Measurements from ENCODE around the gene CRTC3. TPM values are rescaled to one million over a fixed set of nuclear protein-coding genes. Genes with fewer than 3 reads are reported as not detected.

Gene CRTC3
- total and polyA plus RNA-seq, 2 of the 4 experiments (the other 2 are of a cell fraction): 4.7 to 14.8 TPM

DNA sequence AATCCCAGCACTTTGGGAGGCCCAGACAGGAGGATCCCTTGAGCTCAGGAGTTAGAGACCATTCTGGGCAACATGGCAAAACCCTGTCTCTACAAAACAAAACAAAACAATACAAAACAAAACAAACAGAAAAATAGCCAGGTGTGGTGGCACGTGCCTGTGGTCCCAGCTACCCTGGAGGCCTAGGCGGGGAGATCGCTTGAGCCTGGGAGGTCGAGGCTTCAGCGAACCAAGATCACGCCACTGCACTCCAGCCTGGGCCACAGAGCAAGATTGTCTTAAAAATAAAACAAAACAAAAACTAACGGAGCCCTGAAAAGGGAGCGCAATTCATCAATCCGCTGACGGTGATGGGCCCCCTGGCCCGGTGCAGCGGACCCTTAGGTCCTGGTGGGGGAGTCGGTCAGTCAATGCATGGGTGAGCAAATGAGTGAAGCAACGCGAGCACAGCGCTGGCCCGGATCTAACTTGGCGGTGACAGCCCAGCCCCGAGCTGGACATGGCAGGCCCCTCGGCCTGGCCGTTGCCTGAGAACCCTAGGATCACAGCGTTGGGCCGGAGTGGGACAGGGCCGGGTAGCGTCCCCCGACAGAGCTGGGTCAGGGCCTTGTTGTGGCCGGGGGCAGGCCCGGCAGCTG is 135.0 kb downstream of the CRTC3 start:
- no peak overlapping the region for H2BK5ac ChIP-seq (ENCODE audit: low read depth, low read length, poor library complexity, severe bottlenecking)
- no peak overlapping the region; the same call in 2 of the 3 replicates for H2BK15ac ChIP-seq (ENCODE audit: low read depth, low read length)
- H4K20me1 ChIP-seq (ENCODE audit: insufficient read depth, low read length): no peaks in the 10 kb centered on the region
- peaks cover 2% of the 10 kb centered on the region; the same call in 1 of the 2 replicates for H3K9me1 ChIP-seq (ENCODE audit: insufficient read depth, low read length)
- intact Hi-C loops (cut with micrococcal nuclease): loop anchor here (5.0 kb wide), 1 partner anchor 223 kb away; no protein-coding TSS in a partner anchor
- H3K4me3 ChIP-seq (ENCODE audit: insufficient read depth, low read depth, low read length): peak overlapping the region; percentile 52
- in situ Hi-C loops (cut with MboI; ENCODE audit: low sequenced_read_pairs): no loop called here
- CTCF ChIA-PET: interaction anchor here (1.0 to 1.2 kb wide), 2 partner anchors 17 to 221 kb away, joined by 3 to 4 read pairs; no protein-coding TSS in a partner anchor
- 0 out of 2 replicates have a peak overlapping the region, but pooled peaks have one; percentile 23 for H3K23ac ChIP-seq (ENCODE audit: low read depth, low read length)
- peak overlapping the region; percentile 7 for H2AK9ac ChIP-seq (replicated peaks; ENCODE audit: low read depth, low read length, poor library complexity)
- peak overlapping the region; percentile 2; the same call in 1 of the 2 replicates for H4K91ac ChIP-seq (ENCODE audit: insufficient read depth, low read depth, low read length)
- no peaks in the 10 kb centered on the region for H3K9me3 ChIP-seq (ENCODE audit: control insufficient read depth, insufficient read depth, low read length)
- no peak overlapping the region for H3K56ac ChIP-seq (ENCODE audit: extremely low read depth, insufficient read depth, low read length)
- POLR2A ChIA-PET (ENCODE audit: unreplicated experiment): interaction anchor here (0.6 to 0.8 kb wide), 2 partner anchors 34 to 238 kb away, joined by 3 to 5 read pairs; no protein-coding TSS in a partner anchor
- no peaks in the 10 kb centered on the region for H3K27me3 ChIP-seq (ENCODE audit: control insufficient read depth, insufficient read depth, low read length)
- whole genome bisulfite sequencing, 2 experiments (ENCODE audit: extremely low coverage in 2 of 2, insufficient read length in 1 of 2): 20% methylated on average over 20 of the region's 28 CpGs; no CpG with 5 or more reads in 1 of the 2 experiments
- H4K8ac ChIP-seq (ENCODE audit: low read depth in 2 of 2, low read length in 2 of 2): peak overlapping the region; percentile 69 to 98
- no peaks in the 10 kb centered on the region; a peak in 1 of 4 replicates for H3K79me1 ChIP-seq (ENCODE audit: low read depth in 1 of 2, low read length in 2 of 2)
- H3K27ac ChIP-seq (ENCODE audit: insufficient read depth, low read length): peak overlapping the region; percentile 61
- H2AFZ ChIP-seq (replicated peaks; ENCODE audit: low read length, poor library complexity): peak overlapping the region; percentile 97
- H3K18ac ChIP-seq (ENCODE audit: low read depth, low read length): peak overlapping the region; percentile 38; the same call in 1 of the 2 replicates
- no peak for TF ChIP-seq NFE2L2 (IDR thresholded peaks at IDR 0.05; ENCODE audit: low read depth, low read length)
- TF ChIP-seq CEBPB (IDR thresholded peaks at IDR 0.05; ENCODE audit: low read depth, low read length): peak; percentile 39; the same call in 1 of the 2 replicates
- H3K14ac ChIP-seq (replicated peaks; ENCODE audit: low read depth, low read length): peak overlapping the region; percentile 43; the same call in 1 of the 2 replicates
- H3K4me1 ChIP-seq (ENCODE audit: control insufficient read depth, insufficient read depth, low read length): peaks cover 18% of the 10 kb centered on the region
- DNase-seq (peak; percentile 31), ATAC-seq (ENCODE audit: low read depth) (peak; percentile 36)
- no peaks in the 10 kb centered on the region for H3K36me3 ChIP-seq (ENCODE audit: control insufficient read depth, insufficient read depth, low read length)
- dilution Hi-C loops (cut with HindIII; ENCODE audit: low sequenced_read_pairs, unreplicated experiment): no loop called here
- peak overlapping the region; percentile 72 for H3K9ac ChIP-seq (ENCODE audit: low read depth, low read length)
- H3K4ac ChIP-seq (ENCODE audit: low read depth, low read length): peak overlapping the region; percentile 12
- BruUV-seq (replicated peaks): no TSS peak
- peak overlapping the region; percentile 36; the same call in 1 of the 2 replicates for H2AK5ac ChIP-seq (ENCODE audit: low read depth, low read length)
- H2BK120ac ChIP-seq (ENCODE audit: low read depth, low read length): no peak overlapping the region
- no peak overlapping the region for H2BK20ac ChIP-seq (ENCODE audit: low read depth, low read length)
- peak overlapping the region; percentile 92 for H4K5ac ChIP-seq (ENCODE audit: low read depth, low read length)
- peak overlapping the region; percentile 78 for H3K4me2 ChIP-seq (ENCODE audit: low read depth, low read length)
